DOHH2 (cell line): Measurements from ENCODE around the gene ROBO1.

Source experiments
- H3F3A ChIP-seq: fragments of 200-600 bp; sonication (generic), shearing (Covaris generic); 2 replicates; pipeline ENCODE4 v1.6.0; 2016; ENCODE audit warnings: antibody characterized with exemption, mild to moderate bottlenecking; ENCODE audit not compliant: control insufficient read depth, insufficient read depth
- H3K27ac ChIP-seq: fragments of 200-600 bp; sonication (generic); 2 replicates; pipeline ENCODE4 v1.5.1; 2014; ENCODE audit warnings: low read depth, mild to moderate bottlenecking, low read length, moderate library complexity
- H3K27me3 ChIP-seq: fragments of 200-600 bp; sonication (generic); 2 replicates; pipeline ENCODE4 v1.6.1; 2014; ENCODE audit warnings: mild to moderate bottlenecking, low read length, mixed read lengths; ENCODE audit not compliant: control insufficient read depth
- H3K36me3 ChIP-seq: fragments of 200-600 bp; sonication (generic); 2 replicates; pipeline ENCODE4 v1.6.1; 2014; ENCODE audit warnings: mild to moderate bottlenecking, low read length, moderate library complexity, mixed read lengths; ENCODE audit not compliant: control insufficient read depth
- H3K4me1 ChIP-seq: fragments of 200-600 bp; sonication (generic); 2 replicates; pipeline ENCODE4 v1.6.1; 2014; ENCODE audit warnings: mild to moderate bottlenecking, low read length, mixed read lengths; ENCODE audit not compliant: control insufficient read depth
- H3K4me2 ChIP-seq: fragments of 200-600 bp; sonication (generic); 2 replicates; pipeline ENCODE4 v1.6.0; 2014; ENCODE audit warnings: mild to moderate bottlenecking, low read length, moderate library complexity
- H3K4me3 ChIP-seq: fragments of 200-600 bp; sonication (generic); 2 replicates; pipeline ENCODE4 v1.5.1; 2014; ENCODE audit warnings: mild to moderate bottlenecking, low read length, mixed read lengths
- H3K79me2 ChIP-seq: fragments of 200-600 bp; sonication (generic); 2 replicates; pipeline ENCODE4 v1.6.1; 2014; ENCODE audit warnings: mild to moderate bottlenecking, low read length, mixed read lengths; ENCODE audit not compliant: control insufficient read depth
- H3K9me2 ChIP-seq: fragments of 200-600 bp; sonication (generic); replicated peaks from 2 replicates; pipeline ENCODE4 v1.6.1; 2014; ENCODE audit warnings: mild to moderate bottlenecking, low read length, mixed read lengths; ENCODE audit not compliant: control insufficient read depth
- H3K9me3 ChIP-seq: fragments of 200-600 bp; sonication (generic); 2 replicates; pipeline ENCODE4 v1.6.1; 2014; ENCODE audit warnings: antibody characterized with exemption, low read length, mixed read lengths; ENCODE audit not compliant: control insufficient read depth, insufficient read depth
- H4K20me1 ChIP-seq: fragments of 200-600 bp; sonication (generic); 2 replicates; pipeline ENCODE4 v1.6.0; 2014; ENCODE audit warnings: low read depth, mild to moderate bottlenecking, antibody characterized with exemption, low read length, moderate library complexity; ENCODE audit not compliant: control insufficient read depth, insufficient read depth
- EZH2phosphoT487 ChIP-seq: fragments of 200-600 bp; sonication (generic); IDR thresholded peaks from 2 replicates; pipeline ENCODE4 v1.6.1; 2017; ENCODE audit warnings: borderline replicate concordance, mild to moderate bottlenecking, antibody characterized with exemption, low read length, moderate library complexity, mixed read lengths
- TF ChIP-seq, protein P1 (sequence below): fragments of 200-600 bp; sonication (generic); IDR thresholded peaks from one replicate; pipeline ENCODE4 v1.5.1; 2014; ENCODE audit warnings: antibody characterized with exemption, mild to moderate bottlenecking, low read depth, low read length; ENCODE audit not compliant: poor library complexity, severe bottlenecking

The ROBO1 gene

DNA sequence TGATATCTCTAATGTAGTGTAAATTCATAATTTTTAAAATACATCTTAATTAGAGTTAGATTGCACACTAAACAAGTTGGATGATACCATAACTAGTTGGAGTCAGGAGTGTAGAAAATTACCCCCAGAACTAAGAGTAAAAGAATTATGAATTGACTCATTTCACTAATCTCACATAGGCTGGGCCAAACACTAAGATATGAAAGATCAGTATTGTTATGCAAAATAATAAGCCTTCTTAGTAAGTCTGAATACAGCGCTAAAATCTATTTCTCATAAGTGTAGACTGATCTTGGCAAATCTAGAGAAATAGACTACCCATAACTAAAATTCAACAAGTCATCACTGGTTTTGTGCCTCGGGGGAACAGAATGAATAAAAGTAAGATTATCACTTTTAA lies 979.0 kb downstream of the ROBO1 start:
- no peaks in the 10 kb centered on the region for H3K9me3 ChIP-seq
- TF ChIP-seq EZH2phosphoT487, result no peak
- TF ChIP-seq, protein P1, sequence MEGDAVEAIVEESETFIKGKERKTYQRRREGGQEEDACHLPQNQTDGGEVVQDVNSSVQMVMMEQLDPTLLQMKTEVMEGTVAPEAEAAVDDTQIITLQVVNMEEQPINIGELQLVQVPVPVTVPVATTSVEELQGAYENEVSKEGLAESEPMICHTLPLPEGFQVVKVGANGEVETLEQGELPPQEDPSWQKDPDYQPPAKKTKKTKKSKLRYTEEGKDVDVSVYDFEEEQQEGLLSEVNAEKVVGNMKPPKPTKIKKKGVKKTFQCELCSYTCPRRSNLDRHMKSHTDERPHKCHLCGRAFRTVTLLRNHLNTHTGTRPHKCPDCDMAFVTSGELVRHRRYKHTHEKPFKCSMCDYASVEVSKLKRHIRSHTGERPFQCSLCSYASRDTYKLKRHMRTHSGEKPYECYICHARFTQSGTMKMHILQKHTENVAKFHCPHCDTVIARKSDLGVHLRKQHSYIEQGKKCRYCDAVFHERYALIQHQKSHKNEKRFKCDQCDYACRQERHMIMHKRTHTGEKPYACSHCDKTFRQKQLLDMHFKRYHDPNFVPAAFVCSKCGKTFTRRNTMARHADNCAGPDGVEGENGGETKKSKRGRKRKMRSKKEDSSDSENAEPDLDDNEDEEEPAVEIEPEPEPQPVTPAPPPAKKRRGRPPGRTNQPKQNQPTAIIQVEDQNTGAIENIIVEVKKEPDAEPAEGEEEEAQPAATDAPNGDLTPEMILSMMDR, result no peak
- H3K4me3 ChIP-seq, result no peak overlapping the region
- no peak overlapping the region for H3K4me2 ChIP-seq
- no peaks in the 10 kb centered on the region for H3K27me3 ChIP-seq
- no peaks in the 10 kb centered on the region for H3K36me3 ChIP-seq
- H3K4me1 ChIP-seq, result no peaks in the 10 kb centered on the region
- H4K20me1 ChIP-seq, result no peaks in the 10 kb centered on the region
- H3K79me2 ChIP-seq, result no peaks in the 10 kb centered on the region
- H3F3A ChIP-seq, result no peaks in the 10 kb centered on the region
- H3K9me2 ChIP-seq, result no peaks in the 10 kb centered on the region
- H3K27ac ChIP-seq, result no peak overlapping the region

DNA sequence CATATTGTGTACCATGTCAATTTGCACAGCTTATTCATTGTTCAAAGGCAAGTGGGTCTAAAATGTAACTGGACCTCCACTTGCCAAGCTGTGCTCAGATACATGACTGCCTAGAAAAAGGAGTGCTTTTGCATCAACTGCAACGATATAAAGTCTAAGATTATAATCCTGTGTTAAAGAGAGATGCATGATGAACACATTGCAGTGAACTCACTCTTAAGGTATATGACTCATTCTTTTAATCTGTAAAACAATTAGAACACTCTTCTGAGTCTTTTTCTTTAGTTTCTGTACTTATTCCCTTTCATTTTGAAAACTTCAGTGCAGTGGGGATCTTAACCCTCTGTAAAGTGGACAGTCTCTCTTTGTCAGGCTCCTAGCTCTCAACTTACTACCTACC lies 982.8 kb downstream of the ROBO1 start:
- H3K79me2 ChIP-seq, result no peaks in the 10 kb centered on the region
- H3K27ac ChIP-seq, result no peak overlapping the region
- H3K27me3 ChIP-seq, result no peaks in the 10 kb centered on the region
- H4K20me1 ChIP-seq, result no peaks in the 10 kb centered on the region
- H3F3A ChIP-seq, result no peaks in the 10 kb centered on the region
- H3K4me1 ChIP-seq, result no peaks in the 10 kb centered on the region
- no peak overlapping the region for H3K4me2 ChIP-seq
- TF ChIP-seq EZH2phosphoT487, result no peak
- H3K9me3 ChIP-seq, result no peaks in the 10 kb centered on the region
- H3K4me3 ChIP-seq, result no peak overlapping the region
- no peaks in the 10 kb centered on the region for H3K36me3 ChIP-seq
- no peaks in the 10 kb centered on the region for H3K9me2 ChIP-seq

DNA sequence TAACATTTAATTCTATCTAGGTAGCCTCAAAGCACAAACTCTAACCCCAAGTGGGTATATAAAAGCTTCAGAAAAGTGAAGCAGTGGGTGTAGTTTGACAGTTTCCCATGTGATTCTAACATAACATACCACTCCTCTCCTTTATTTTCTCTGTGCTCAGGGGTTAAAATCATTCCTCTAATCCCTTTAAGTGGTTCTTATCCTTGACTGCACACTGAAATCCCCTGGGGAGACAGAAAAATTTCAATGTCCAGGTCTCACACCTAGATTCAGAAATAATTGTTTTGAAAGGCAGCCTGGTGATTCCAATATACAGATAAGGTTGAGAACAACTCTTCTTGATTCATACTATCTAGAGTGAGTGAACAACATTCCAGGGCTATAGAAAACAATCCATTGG lies 986.4 kb downstream of the ROBO1 start:
- H3K9me2 ChIP-seq, result no peaks in the 10 kb centered on the region
- H3K27ac ChIP-seq, result no peak overlapping the region
- H3K4me1 ChIP-seq, result no peaks in the 10 kb centered on the region
- no peaks in the 10 kb centered on the region for H3F3A ChIP-seq
- H3K27me3 ChIP-seq, result no peaks in the 10 kb centered on the region
- H3K9me3 ChIP-seq, result no peaks in the 10 kb centered on the region
- H3K4me3 ChIP-seq, result no peak overlapping the region
- H3K36me3 ChIP-seq, result no peaks in the 10 kb centered on the region
- TF ChIP-seq, protein P1, result no peak
- TF ChIP-seq EZH2phosphoT487, result no peak
- no peaks in the 10 kb centered on the region for H3K79me2 ChIP-seq
- H4K20me1 ChIP-seq, result no peaks in the 10 kb centered on the region
- H3K4me2 ChIP-seq, result no peak overlapping the region

DNA sequence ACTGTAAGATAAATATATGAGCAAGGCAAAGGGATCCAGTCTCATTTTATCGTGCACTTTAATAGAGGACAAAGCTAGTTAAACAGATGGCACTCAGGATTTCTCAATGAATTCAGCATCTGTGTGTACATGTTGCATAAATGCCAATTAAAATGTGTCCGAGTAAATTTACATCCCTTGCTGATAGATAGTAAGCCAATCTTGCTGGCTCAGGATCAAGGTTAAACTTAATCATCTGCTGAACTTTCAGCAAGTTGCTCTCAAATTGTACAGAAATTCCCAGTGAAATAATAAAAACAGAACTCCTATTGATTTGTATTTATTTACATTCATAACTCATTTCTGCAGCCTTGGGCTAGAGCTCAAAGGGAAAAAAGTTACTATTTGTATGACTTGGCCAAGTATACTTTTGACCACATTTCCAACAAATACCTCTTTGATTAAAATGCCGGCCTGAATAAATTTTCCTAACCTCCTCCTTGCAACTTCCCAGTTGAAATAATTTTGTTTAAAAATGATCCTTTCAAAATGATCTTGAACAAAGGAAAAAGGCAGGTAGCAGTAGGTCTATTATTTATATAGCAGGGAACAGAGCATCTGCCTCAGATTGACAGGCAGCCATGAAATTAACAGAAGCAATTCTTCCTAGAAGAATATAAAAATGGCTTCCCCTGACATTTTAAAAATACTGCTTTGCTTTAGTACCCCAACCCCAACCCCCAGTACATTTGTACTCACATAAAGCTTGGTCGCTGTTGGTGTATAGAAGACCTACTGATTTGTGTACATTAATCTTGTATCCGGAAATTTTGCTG lies 1001.9 kb downstream of the ROBO1 start:
- Histone ChIP-seq H3K4me2 (no peak overlapping the region), H3K27ac (no peak overlapping the region), H3K9me2 (no peaks in the 10 kb centered on the region), H3F3A (no peaks in the 10 kb centered on the region), H3K4me1 (no peaks in the 10 kb centered on the region), H3K9me3 (no peaks in the 10 kb centered on the region), H4K20me1 (no peaks in the 10 kb centered on the region), H3K4me3 (no peak overlapping the region), H3K79me2 (no peaks in the 10 kb centered on the region), H3K36me3 (no peaks in the 10 kb centered on the region), H3K27me3 (no peaks in the 10 kb centered on the region)
- no peak for TF ChIP-seq EZH2phosphoT487
- TF ChIP-seq, protein P1, result no peak
